HFFc6 (cell line): ENCODE measurements around the gene PGM5. TPM values are rescaled to one million over a fixed set of nuclear protein-coding genes. Genes with fewer than 3 reads are reported as not detected.

ENCODE experiments used
- DNase-seq: peaks from one replicate; pipeline ENCODE4 v3.0.0-alpha.2; 2018
- H3K27ac Mint-ChIP-seq: 2 replicates; pipeline ENCODE4 v1.8.0; 2020; ENCODE audit warnings: mild to moderate bottlenecking, mixed read lengths
- H3K27me3 Mint-ChIP-seq: 2 replicates; pipeline ENCODE4 v1.8.0; 2021; ENCODE audit warnings: mild to moderate bottlenecking, moderate library complexity, mixed read lengths; ENCODE audit not compliant: insufficient read depth
- H3K36me3 Mint-ChIP-seq: 2 replicates; pipeline ENCODE4 v1.8.0; 2021; ENCODE audit warnings: low read depth, mixed read lengths
- H3K4me1 Mint-ChIP-seq: 2 replicates; pipeline ENCODE4 v1.8.0; 2020; ENCODE audit warnings: low read depth, mixed read lengths
- H3K4me3 Mint-ChIP-seq: 2 replicates; pipeline ENCODE4 v1.8.0; 2020; ENCODE audit warnings: mild to moderate bottlenecking, moderate library complexity, mixed read lengths
- H3K9me3 Mint-ChIP-seq: 2 replicates; pipeline ENCODE4 v1.8.0; 2020; ENCODE audit warnings: mild to moderate bottlenecking, mixed read lengths
- CTCF ChIP-seq: fragments of 200-600 bp; sonication (generic); IDR thresholded peaks from 2 replicates; pipeline ENCODE4 v1.5.0; 2021; ENCODE audit warnings: antibody characterized with exemption, mild to moderate bottlenecking
- total RNA-seq, 6 experiments: library from RNA; stranded (reverse); fragmentation: NEBNext Ultra II Directional; extraction: Animal tissue kit (Norgen Biotek cat#: 25700); gene quantifications; 2 replicates in 1 of 6; 3 replicates in 5 of 6; pipeline ENCODE4 v1.2.3, GENCODE V29; 2021

Gene PGM5
- total RNA-seq, 6 experiments from 2014 or later = 0.24 to 0.85 (median 0.35) TPM; not detected in 1

DNA sequence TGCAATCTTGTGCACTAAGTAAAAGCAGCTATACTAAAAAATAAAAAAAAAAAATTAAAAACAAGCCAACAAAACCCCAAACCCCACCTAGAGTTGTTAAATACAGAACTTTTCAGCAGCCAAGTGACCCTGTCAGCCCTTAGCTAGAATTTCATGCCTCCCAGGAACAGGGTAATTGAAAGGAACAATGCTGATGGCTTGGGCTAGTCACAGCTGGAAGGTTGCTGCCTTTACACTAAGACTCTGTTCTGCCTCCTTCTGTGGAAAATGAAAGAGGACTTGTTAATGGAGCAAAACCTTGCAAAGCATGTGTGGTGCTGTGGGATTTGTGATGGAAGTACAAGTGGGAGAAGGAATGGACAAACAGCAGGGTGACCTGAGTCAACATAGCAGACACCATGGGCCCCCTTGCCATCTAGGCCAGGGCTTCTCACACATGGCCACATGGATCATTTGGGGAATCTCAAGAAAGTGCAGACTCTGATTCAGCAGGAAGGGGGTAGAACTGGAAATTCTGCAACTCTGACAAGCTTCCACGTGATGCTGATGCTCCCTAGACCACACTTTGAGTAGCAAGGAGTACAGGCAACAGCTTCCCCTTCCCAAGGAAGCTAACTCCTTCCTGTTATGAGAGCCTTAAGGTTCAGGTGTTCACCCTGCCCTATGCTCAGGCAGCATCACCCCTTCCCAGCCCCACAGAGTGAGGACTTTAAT, 199.2 kb downstream of the PGM5 start:
- no peak for DNase-seq
- H3K27ac Mint-ChIP-seq = no peak overlapping the region
- H3K9me3 Mint-ChIP-seq = no peaks in the 10 kb centered on the region; the same call in 1 of the 2 replicates
- peaks cover 7% of the 10 kb centered on the region; the same call in 1 of the 2 replicates for H3K4me1 Mint-ChIP-seq
- H3K4me3 Mint-ChIP-seq = no peak overlapping the region
- H3K27me3 Mint-ChIP-seq = no peaks in the 10 kb centered on the region; the same call in 1 of the 2 replicates
- H3K36me3 Mint-ChIP-seq = no peaks in the 10 kb centered on the region
- TF ChIP-seq CTCF = no peak

- H3K4me1 Mint-ChIP-seq = no peaks in the 10 kb centered on the region
- no peaks in the 10 kb centered on the region for H3K36me3 Mint-ChIP-seq
- H3K4me3 Mint-ChIP-seq = no peak overlapping the region
- DNase-seq = no peak
- H3K27ac Mint-ChIP-seq = no peak overlapping the region
- no peaks in the 10 kb centered on the region; the same call in 1 of the 2 replicates for H3K9me3 Mint-ChIP-seq
- no peak for TF ChIP-seq CTCF
- no peaks in the 10 kb centered on the region; the same call in 1 of the 2 replicates for H3K27me3 Mint-ChIP-seq
These were observed 202.1 kb downstream of the PGM5 start for GRCh38 chr9:68558545-68558944.

GRCh38 chr9:68560071-68560844, 203.8 kb downstream of the PGM5 start:
- H3K9me3 Mint-ChIP-seq = no peaks in the 10 kb centered on the region; the same call in 1 of the 2 replicates
- DNase-seq = no peak
- H3K27me3 Mint-ChIP-seq = peaks cover 2% of the 10 kb centered on the region; the same call in 1 of the 2 replicates
- no peaks in the 10 kb centered on the region for H3K4me1 Mint-ChIP-seq
- no peak overlapping the region for H3K4me3 Mint-ChIP-seq
- no peaks in the 10 kb centered on the region for H3K36me3 Mint-ChIP-seq
- H3K27ac Mint-ChIP-seq = no peak overlapping the region
- peak; percentile 52; the same call in 1 of the 2 replicates for TF ChIP-seq CTCF

DNA sequence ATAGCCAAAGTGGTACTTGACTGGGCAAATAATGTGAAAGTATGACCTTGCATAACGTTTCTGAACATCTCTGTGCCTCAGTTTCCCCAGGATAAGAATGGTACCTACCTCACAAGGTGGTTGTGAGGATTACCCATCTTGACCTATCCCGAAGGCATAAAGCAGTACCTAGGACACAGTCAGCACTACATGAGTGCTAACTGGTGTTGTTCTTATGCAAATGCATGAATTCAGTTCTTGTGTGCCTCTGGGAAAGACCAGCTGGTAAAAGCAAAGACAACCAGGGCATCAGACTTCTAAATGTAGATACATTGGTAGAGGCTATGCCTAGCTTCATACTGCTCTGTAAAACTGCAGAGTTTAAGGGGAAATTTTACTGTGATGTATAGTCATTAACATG, 206.1 kb downstream of the PGM5 start:
- TF ChIP-seq CTCF = no peak
- Mint-ChIP-seq H3K36me3 (no peaks in the 10 kb centered on the region), H3K27ac (no peak overlapping the region), H3K4me3 (no peak overlapping the region), H3K9me3 (no peaks in the 10 kb centered on the region; the same call in 1 of the 2 replicates), H3K27me3 (peaks cover 2% of the 10 kb centered on the region; the same call in 1 of the 2 replicates), H3K4me1 (no peaks in the 10 kb centered on the region)
- no peak for DNase-seq

DNA sequence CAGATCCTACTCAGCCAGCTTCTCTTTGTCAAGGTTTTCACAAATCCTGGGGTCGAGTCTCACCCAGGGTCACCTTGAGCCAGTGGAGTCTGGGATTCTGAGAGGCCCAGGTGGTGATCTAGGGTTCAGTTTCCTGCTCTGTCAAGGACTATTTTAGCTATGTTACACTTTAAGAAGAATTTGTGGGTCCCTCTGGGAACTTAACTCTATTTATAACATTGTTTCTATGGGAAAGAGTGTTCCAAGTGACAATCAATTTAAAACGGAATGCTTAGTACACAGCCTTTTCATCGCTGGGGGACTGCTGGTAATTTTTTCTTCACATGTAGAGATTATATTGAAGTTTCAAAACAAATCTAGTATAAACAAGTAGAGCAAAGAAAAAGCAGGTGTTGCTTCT, 211.2 kb downstream of the PGM5 start:
- no peak overlapping the region for H3K4me3 Mint-ChIP-seq

More for the DNA sequence above, 211.2 kb downstream of the PGM5 start:
- no peak for TF ChIP-seq CTCF
- Mint-ChIP-seq H3K27ac (no peak overlapping the region), H3K4me1 (no peaks in the 10 kb centered on the region), H3K36me3 (no peaks in the 10 kb centered on the region), H3K9me3 (no peaks in the 10 kb centered on the region; the same call in 1 of the 2 replicates), H3K27me3 (peaks cover 8% of the 10 kb centered on the region; the same call in 1 of the 2 replicates)
- DNase-seq = no peak
